B cell (primary cell): ENCODE measurements around the gene SCARB1. TPM values are rescaled to one million over a fixed set of nuclear protein-coding genes. Genes with fewer than 3 reads are reported as not detected.

Experiments used
- ATAC-seq: fragments of 200-7000 bp; cut with Tn5 transposase; one replicate; pipeline ENCODE4 v1.10.0; 2021; ENCODE audit warnings: low read depth, mild to moderate bottlenecking, moderate number of reproducible peaks, moderate library complexity
- CTCF ChIA-PET: fragments of 350-600 bp; sonication (Branson Sonifier 250); formaldehyde crosslinking; loops from one replicate; lab custom pipeline; 2021; ENCODE audit warnings: antibody characterized with exemption, inconsistent platforms; lab: Charles Lee
- POLR2A ChIA-PET: fragments of 350-600 bp; sonication (Branson Sonifier 250); formaldehyde crosslinking; loops from one replicate; lab custom pipeline; 2021; ENCODE audit warnings: antibody characterized with exemption; lab: Charles Lee
- DNase-seq: peaks from one replicate; pipeline ENCODE4 v3.0.0; 2013
- H2AFZ ChIP-seq: 2 replicates; pipeline ENCODE4 v1.6.1; 2012; ENCODE audit warnings: mild to moderate bottlenecking, low read depth, low read length; ENCODE audit not compliant: insufficient read depth, poor library complexity, severe bottlenecking
- H3K27ac ChIP-seq, 2 donors: 1 replicate in 1 of 2; 2 replicates in 1 of 2; pipeline ENCODE4 v1.5.1; 2012 to 2013; ENCODE audit warnings: low read length in 2 of 2, mild to moderate bottlenecking in 2 of 2, moderate library complexity in 1 of 2
- H3K27me3 ChIP-seq, 4 experiments: fragments of 200-600 bp in 1 of 4; sonication (generic) in 1 of 4; replicated peaks in 1 of 4; 1 replicate in 2 of 4; 2 replicates in 2 of 4; pipeline versions ENCODE4 v1.6.1 to v1.7.0; 2013 to 2016; ENCODE audit warnings: low read length in 3 of 4, mild to moderate bottlenecking in 2 of 4, mixed read lengths in 1 of 4, moderate library complexity in 1 of 4; ENCODE audit not compliant: insufficient read depth in 4 of 4, control insufficient read depth in 3 of 4; ENCODE audit errors: control extremely low read depth in 1 of 4
- H3K36me3 ChIP-seq, 2 experiments: replicated peaks in 1 of 2; 1 replicate in 1 of 2; 2 replicates in 1 of 2; pipeline versions ENCODE4 v1.6.1 to v1.7.1; 2013; ENCODE audit warnings: low read length in 1 of 2; ENCODE audit not compliant: insufficient read depth in 2 of 2, control insufficient read depth in 1 of 2; ENCODE audit errors: control extremely low read depth in 1 of 2, extremely low read depth in 1 of 2
- H3K4me1 ChIP-seq, 2 donors: fragments of 200-600 bp in 1 of 2; sonication (generic) in 1 of 2; 1 replicate in 1 of 2; 2 replicates in 1 of 2; pipeline versions ENCODE4 v1.5.1 to v1.6.1; 2013 to 2017; ENCODE audit warnings: low read length in 2 of 2; ENCODE audit not compliant: control insufficient read depth in 2 of 2, insufficient read depth in 2 of 2
- H3K4me2 ChIP-seq: replicated peaks from 2 replicates; pipeline ENCODE3; 2012; ENCODE audit warnings: mild to moderate bottlenecking, low read depth, low read length; ENCODE audit not compliant: poor library complexity, severe bottlenecking
- H3K4me3 ChIP-seq, 5 experiments: fragments of 200-600 bp in 1 of 5; sonication (generic) in 1 of 5; 1 replicate in 3 of 5; 2 replicates in 2 of 5; pipeline versions ENCODE4 v1.5.1 to v1.7.0; 2011 to 2016; ENCODE audit warnings: low read length in 4 of 5, mild to moderate bottlenecking in 4 of 5, low read depth in 2 of 5, control low read depth in 1 of 5, moderate library complexity in 1 of 5; ENCODE audit not compliant: insufficient read depth in 1 of 5; ENCODE audit errors: control extremely low read depth in 1 of 5, extremely low read depth in 1 of 5
- H3K79me2 ChIP-seq: fragments of 200-600 bp; sonication (generic); one replicate; pipeline ENCODE4 v1.6.0; 2016; ENCODE audit warnings: low read length; ENCODE audit not compliant: control insufficient read depth, insufficient read depth
- H3K9ac ChIP-seq: fragments of 200-600 bp; sonication (generic); 2 replicates; pipeline ENCODE4 v1.6.1; 2017; ENCODE audit warnings: mild to moderate bottlenecking, low read length, moderate library complexity
- H3K9me3 ChIP-seq, 3 donors: one replicate each; pipeline versions ENCODE4 v1.6.1 to v1.7.1; 2013; ENCODE audit warnings: low read length in 2 of 3; ENCODE audit not compliant: control insufficient read depth in 2 of 3, insufficient read depth in 1 of 3; ENCODE audit errors: control extremely low read depth in 1 of 3
- H4K20me1 ChIP-seq: 2 replicates; pipeline ENCODE4 v1.6.0; 2012; ENCODE audit warnings: mild to moderate bottlenecking, low read length; ENCODE audit not compliant: insufficient read depth, control insufficient read depth, poor library complexity, severe bottlenecking
- H3K27ac Mint-ChIP-seq: one replicate; pipeline ENCODE4 v1.8.0; 2021; ENCODE audit warnings: mixed read lengths
- H3K27me3 Mint-ChIP-seq: one replicate; pipeline ENCODE4 v1.8.0; 2021; ENCODE audit warnings: mixed read lengths
- H3K4me1 Mint-ChIP-seq: one replicate; pipeline ENCODE4 v1.8.0; 2021; ENCODE audit warnings: mixed read lengths
- H3K4me3 Mint-ChIP-seq: one replicate; pipeline ENCODE4 v1.8.0; 2021; ENCODE audit warnings: mixed read lengths
- H3K9me3 Mint-ChIP-seq: one replicate; pipeline ENCODE4 v1.8.0; 2022; ENCODE audit warnings: mixed read lengths; ENCODE audit not compliant: insufficient read depth
- CTCF ChIP-seq: fragments of 200-600 bp; IDR thresholded peaks from one replicate; pipeline ENCODE4 v1.8.0; 2022; ENCODE audit warnings: antibody characterized with exemption, mild to moderate bottlenecking
- EZH2 ChIP-seq: IDR thresholded peaks from 2 replicates; pipeline ENCODE4 v1.6.1; 2012; ENCODE audit warnings: borderline replicate concordance, low read depth, mild to moderate bottlenecking, moderate library complexity, low read length; ENCODE audit not compliant: insufficient read depth, poor library complexity, severe bottlenecking
- WGBS: methylation state at CpG from one replicate; pipeline ENCODE4 v1.1.5; 2013; ENCODE audit warnings: missing lambda C conversion rate; ENCODE audit not compliant: insufficient coverage; 5-methylcytosine and 5-hydroxymethylcytosine counted together
- intact Hi-C: fragments of 100-400 bp; cut with micrococcal nuclease; formaldehyde crosslinking; loops from one replicate; pipeline ENCODE4 v1.10.0; 2022
- polyA plus RNA-seq: library from polyadenylated mRNA; depleted of rRNA; stranded (reverse); fragments of >200 nt; gene quantifications from 2 replicates; pipeline ENCODE4 v1.2.3, GENCODE V29; 2012
- total RNA-seq, 2 donors: library from RNA; stranded (reverse); fragments of 120-200 nt in 1 of 2; gene quantifications; 1 replicate in 1 of 2; 2 replicates in 1 of 2; pipeline versions ENCODE4 v1.2.3 to v1.2.4, GENCODE V29; 2013 to 2022

SCARB1 gene
- total and polyA plus RNA-seq, 2 donors (not counting 1 experiment from before 2014, with no cell fraction given) = 26.8 to 30.7 TPM

- no peaks in the 10 kb centered on the region for H3K27me3 Mint-ChIP-seq
- no peaks in the 10 kb centered on the region for H3K9me3 Mint-ChIP-seq
- Histone ChIP-seq H3K79me2 (no peaks in the 10 kb centered on the region), H3K36me3 (no peaks in the 10 kb centered on the region), H2AFZ (no peak overlapping the region), H3K4me2 (no peak overlapping the region), H3K27ac (no peak overlapping the region), H3K27me3 (peaks cover 0 to 3% (median 0%) of the 10 kb centered on the region in 4 experiments), H3K9ac (no peak overlapping the region), H3K4me1 (peaks cover 0 to 9% of the 10 kb centered on the region in 2 donors), H3K9me3 (no peaks in the 10 kb centered on the region), H3K4me3 (no peak overlapping the region), H4K20me1 (no peaks in the 10 kb centered on the region)
- intact Hi-C loops = no loop called here
- no CpG with 5 or more reads among the region's 2 CpGs for WGBS
- ChIA-PET POLR2A (no interaction called here), CTCF (no interaction called here)
- no peak for ATAC-seq
- H3K4me1 Mint-ChIP-seq = peaks cover 1% of the 10 kb centered on the region
- TF ChIP-seq CTCF (no peak), EZH2 (no peak)
- H3K4me3 Mint-ChIP-seq = no peak overlapping the region
- no peak for DNase-seq
- H3K27ac Mint-ChIP-seq = no peak overlapping the region
These were observed 12.1 kb upstream of the SCARB1 start for GRCh38 chr12:124875803-124876132.

- no peaks in the 10 kb centered on the region for H3K36me3 ChIP-seq
- Mint-ChIP-seq H3K27me3 (no peaks in the 10 kb centered on the region), H3K4me1 (peaks cover under 1% of the 10 kb centered on the region), H3K4me3 (no peak overlapping the region), H3K27ac (no peak overlapping the region), H3K9me3 (no peaks in the 10 kb centered on the region)
- H3K27me3 ChIP-seq = peaks cover 0 to 3% (median 0%) of the 10 kb centered on the region in 4 experiments
- no peak overlapping the region for H3K4me2 ChIP-seq
- no peaks in the 10 kb centered on the region for H4K20me1 ChIP-seq
- H2AFZ ChIP-seq = no peak overlapping the region
- H3K79me2 ChIP-seq = no peaks in the 10 kb centered on the region
- intact Hi-C loops = no loop called here
- H3K9ac ChIP-seq = no peak overlapping the region
- no peak overlapping the region for H3K27ac ChIP-seq
- TF ChIP-seq EZH2 (no peak), CTCF (no peak)
- POLR2A ChIA-PET = no interaction called here
- CTCF ChIA-PET = no interaction called here
- peaks cover under 1 to 9% of the 10 kb centered on the region in 2 donors for H3K4me1 ChIP-seq
- 98% methylated on average over 10 of the region's 14 CpGs for WGBS
- DNase-seq (no peak), ATAC-seq (no peak)
- no peak overlapping the region for H3K4me3 ChIP-seq
- no peaks in the 10 kb centered on the region for H3K9me3 ChIP-seq
These were observed 11.5 kb upstream of the SCARB1 start for GRCh38 chr12:124874988-124875802.
